IgD-negative memory B cell (primary cell): ENCODE results near the gene PSME3IP1. TPM values are rescaled to one million over a fixed set of nuclear protein-coding genes. Genes with fewer than 3 reads are reported as not detected.

Experiments used
- H3K27ac Mint-ChIP-seq, 3 donors: one replicate each; pipeline ENCODE4 v1.8.0; 2020 to 2022; ENCODE audit warnings: mild to moderate bottlenecking in 3 of 3, mixed read lengths in 3 of 3, moderate library complexity in 1 of 3
- H3K27me3 Mint-ChIP-seq: one replicate; pipeline ENCODE4 v1.8.0; 2021; ENCODE audit warnings: mixed read lengths
- H3K36me3 Mint-ChIP-seq: one replicate; pipeline ENCODE4 v1.8.0; 2020; ENCODE audit warnings: mild to moderate bottlenecking, mixed read lengths
- H3K4me1 Mint-ChIP-seq, 3 donors: one replicate each; pipeline ENCODE4 v1.8.0; 2020 to 2022; ENCODE audit warnings: mixed read lengths in 3 of 3, mild to moderate bottlenecking in 1 of 3
- H3K4me3 Mint-ChIP-seq, 4 donors: one replicate each; pipeline ENCODE4 v1.8.0; 2020 to 2022; ENCODE audit warnings: mild to moderate bottlenecking in 4 of 4, mixed read lengths in 4 of 4, moderate library complexity in 3 of 4
- H3K9me3 Mint-ChIP-seq, 3 donors: one replicate each; pipeline ENCODE4 v1.8.0; 2020 to 2021; ENCODE audit warnings: mixed read lengths in 3 of 3, mild to moderate bottlenecking in 1 of 3
- polyA plus RNA-seq: library from polyadenylated mRNA; unstranded; fragments of 300-500 nt; fragmentation: Illumina TruSeq; gene quantifications from one replicate; pipeline ENCODE4 v1.2.3, GENCODE V29; 2021

Gene PSME3IP1
- polyA plus RNA-seq, 1 donor from 2014 or later: 91.6 TPM

DNA sequence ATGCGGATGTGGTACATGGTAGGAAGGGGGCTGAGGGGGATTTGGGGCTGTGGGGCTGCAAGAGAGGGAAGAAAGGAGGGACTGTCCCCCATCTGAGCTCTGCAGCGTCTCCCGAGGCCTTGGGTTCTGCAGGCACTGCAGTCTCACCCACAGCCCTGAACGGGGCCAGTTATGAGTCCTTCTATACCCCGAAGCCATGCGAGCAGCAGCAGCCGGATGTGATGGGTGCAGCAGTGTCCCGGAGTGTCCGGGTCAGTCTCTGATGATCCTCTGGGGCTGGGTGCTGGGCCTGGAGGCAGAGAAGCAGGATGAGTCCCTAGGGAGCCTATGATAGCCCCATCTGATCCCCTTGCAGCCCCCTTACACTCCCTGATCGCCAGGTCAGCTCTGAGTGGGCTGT lies 52.0 kb downstream of the PSME3IP1 start:
- H3K27ac Mint-ChIP-seq: no peak overlapping the region
- H3K4me3 Mint-ChIP-seq: peak overlapping the region in 2 of 4 donors; percentile 33 to 37
- peaks cover 2% of the 10 kb centered on the region for H3K27me3 Mint-ChIP-seq
- H3K9me3 Mint-ChIP-seq: no peaks in the 10 kb centered on the region
- peaks cover 4% of the 10 kb centered on the region for H3K36me3 Mint-ChIP-seq
- H3K4me1 Mint-ChIP-seq: peaks cover 10 to 29% (median 19%) of the 10 kb centered on the region in 3 donors

- Mint-ChIP-seq H3K27ac (no peak overlapping the region), H3K36me3 (peaks cover 4% of the 10 kb centered on the region), H3K4me1 (peaks cover 15 to 31% (median 16%) of the 10 kb centered on the region in 3 donors), H3K27me3 (peaks cover 2% of the 10 kb centered on the region), H3K9me3 (no peaks in the 10 kb centered on the region), H3K4me3 (no peak overlapping the region)
Measured at GRCh38 chr16:57133031-57133430, 52.8 kb downstream of the PSME3IP1 start.

DNA sequence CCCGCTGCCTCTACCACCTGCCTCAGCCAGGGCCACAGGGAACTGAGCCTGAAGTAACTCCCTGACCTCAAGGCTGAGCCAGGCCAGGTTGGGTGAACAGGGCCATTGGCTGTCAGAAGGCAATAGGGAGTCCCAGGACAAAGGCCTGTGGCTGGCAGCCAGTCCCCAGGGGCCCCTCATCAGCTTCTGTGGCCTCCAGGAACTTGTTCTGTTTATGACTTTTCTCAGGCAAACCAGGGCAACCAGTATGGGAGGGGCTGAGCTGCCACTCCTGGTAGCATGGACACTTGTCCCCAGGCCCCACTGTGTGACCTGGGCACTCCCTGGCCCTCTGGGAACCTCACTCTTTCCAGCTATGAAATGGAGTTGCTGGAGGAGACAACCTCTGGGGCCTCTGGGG lies 53.4 kb downstream of the PSME3IP1 start:
- H3K9me3 Mint-ChIP-seq: no peaks in the 10 kb centered on the region
- peaks cover 4% of the 10 kb centered on the region for H3K36me3 Mint-ChIP-seq
- peak overlapping the region in 1 of 4 donors; percentile 39 for H3K4me3 Mint-ChIP-seq
- peaks cover 20 to 31% (median 21%) of the 10 kb centered on the region in 3 donors for H3K4me1 Mint-ChIP-seq
- peaks cover 2% of the 10 kb centered on the region for H3K27me3 Mint-ChIP-seq
- peak overlapping the region in 1 of 3 donors; percentile 81 for H3K27ac Mint-ChIP-seq

- Mint-ChIP-seq H3K4me3 (peak overlapping the region in 1 of 4 donors; percentile 1), H3K27me3 (peaks cover 2% of the 10 kb centered on the region), H3K9me3 (no peaks in the 10 kb centered on the region), H3K27ac (peak overlapping the region in 1 of 3 donors; percentile 81), H3K36me3 (peaks cover 4% of the 10 kb centered on the region), H3K4me1 (peaks cover 22 to 31% (median 26%) of the 10 kb centered on the region in 3 donors)
Measured at GRCh38 chr16:57131351-57131970, 54.4 kb downstream of the PSME3IP1 start.

GRCh38 chr16:57130950-57131321 lies 54.9 kb downstream of the PSME3IP1 start:
- H3K4me1 Mint-ChIP-seq: peaks cover 22 to 27% (median 26%) of the 10 kb centered on the region in 3 donors
- H3K27me3 Mint-ChIP-seq: peaks cover 2% of the 10 kb centered on the region
- H3K27ac Mint-ChIP-seq: peak overlapping the region in 1 of 3 donors; percentile 81
- H3K36me3 Mint-ChIP-seq: peaks cover 4% of the 10 kb centered on the region
- H3K9me3 Mint-ChIP-seq: no peaks in the 10 kb centered on the region
- no peak overlapping the region for H3K4me3 Mint-ChIP-seq

DNA sequence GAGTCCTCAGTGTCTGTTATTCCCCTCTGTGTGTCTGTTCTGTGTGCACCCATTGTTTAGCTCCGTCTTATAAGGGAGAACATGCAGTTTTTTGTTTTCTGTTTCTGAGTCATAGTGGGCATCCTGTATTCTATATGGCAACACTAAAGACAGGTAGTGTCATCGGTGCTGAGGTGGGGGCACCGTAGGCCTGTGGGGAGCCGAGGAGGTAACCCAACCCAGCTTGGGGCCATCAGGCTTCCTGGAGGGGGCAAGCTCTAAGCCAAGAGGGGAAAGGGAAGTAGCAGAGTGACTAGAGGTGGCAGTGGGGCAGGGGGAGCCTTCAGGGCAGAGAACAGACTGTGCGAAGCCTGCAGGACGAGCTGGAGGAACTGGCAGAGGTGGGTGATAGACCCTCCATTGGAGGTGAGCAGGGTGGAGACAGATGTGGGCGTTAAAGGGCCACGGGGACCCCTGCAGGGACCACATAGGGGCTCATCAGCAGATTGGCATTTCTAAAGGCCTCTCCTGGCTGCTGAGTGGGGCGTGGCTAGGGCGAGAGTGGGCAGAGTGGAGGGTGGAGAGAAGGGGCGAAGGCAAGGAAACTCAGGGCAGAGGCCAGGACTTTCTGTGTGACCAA lies 57.0 kb downstream of the PSME3IP1 start:
- H3K4me1 Mint-ChIP-seq: peaks cover 7 to 17% (median 14%) of the 10 kb centered on the region in 3 donors
- H3K36me3 Mint-ChIP-seq: peaks cover 2% of the 10 kb centered on the region
- no peaks in the 10 kb centered on the region for H3K27me3 Mint-ChIP-seq
- H3K4me3 Mint-ChIP-seq: peak overlapping the region in 2 of 4 donors; percentile 6 to 72
- no peaks in the 10 kb centered on the region for H3K9me3 Mint-ChIP-seq
- H3K27ac Mint-ChIP-seq: peak overlapping the region in 1 of 3 donors; percentile 65

- Mint-ChIP-seq H3K9me3 (no peaks in the 10 kb centered on the region), H3K36me3 (peaks cover 2% of the 10 kb centered on the region), H3K27ac (peak overlapping the region in 1 of 3 donors; percentile 21), H3K27me3 (no peaks in the 10 kb centered on the region), H3K4me1 (peaks cover 5 to 17% (median 17%) of the 10 kb centered on the region in 3 donors), H3K4me3 (no peak overlapping the region)
Measured at GRCh38 chr16:57127836-57128235, 58.0 kb downstream of the PSME3IP1 start.

GRCh38 chr16:57127037-57127763 lies 58.6 kb downstream of the PSME3IP1 start:
- H3K27ac Mint-ChIP-seq: peak overlapping the region in 1 of 3 donors; percentile 21
- H3K36me3 Mint-ChIP-seq: peaks cover 2% of the 10 kb centered on the region
- peak overlapping the region in 1 of 4 donors; percentile 24 for H3K4me3 Mint-ChIP-seq
- peaks cover 5 to 17% (median 17%) of the 10 kb centered on the region in 3 donors for H3K4me1 Mint-ChIP-seq
- H3K27me3 Mint-ChIP-seq: no peaks in the 10 kb centered on the region
- H3K9me3 Mint-ChIP-seq: no peaks in the 10 kb centered on the region

DNA sequence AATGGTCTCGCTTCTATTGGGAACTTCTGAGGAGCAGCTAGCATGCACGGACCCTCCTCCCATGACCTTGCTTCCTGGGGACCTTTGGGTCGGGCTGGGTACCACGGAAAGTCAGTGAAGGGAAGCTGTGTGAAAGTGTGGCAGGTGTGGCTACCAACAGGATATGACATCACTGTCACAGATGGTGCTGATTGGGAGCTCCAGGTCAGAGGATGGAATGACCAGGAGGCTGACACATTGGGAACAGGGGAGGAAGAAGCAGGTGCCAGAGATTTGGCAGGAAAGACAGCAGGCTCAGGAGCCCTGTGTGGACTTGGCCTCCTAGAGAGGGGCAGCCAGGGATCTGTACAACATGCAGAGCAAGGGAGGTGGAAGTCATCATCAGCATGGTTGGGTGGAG lies 59.4 kb downstream of the PSME3IP1 start:
- Mint-ChIP-seq H3K9me3 (no peaks in the 10 kb centered on the region), H3K4me3 (no peak overlapping the region), H3K27me3 (no peaks in the 10 kb centered on the region), H3K27ac (no peak overlapping the region), H3K36me3 (no peaks in the 10 kb centered on the region), H3K4me1 (peaks cover 5 to 17% (median 13%) of the 10 kb centered on the region in 3 donors)

DNA sequence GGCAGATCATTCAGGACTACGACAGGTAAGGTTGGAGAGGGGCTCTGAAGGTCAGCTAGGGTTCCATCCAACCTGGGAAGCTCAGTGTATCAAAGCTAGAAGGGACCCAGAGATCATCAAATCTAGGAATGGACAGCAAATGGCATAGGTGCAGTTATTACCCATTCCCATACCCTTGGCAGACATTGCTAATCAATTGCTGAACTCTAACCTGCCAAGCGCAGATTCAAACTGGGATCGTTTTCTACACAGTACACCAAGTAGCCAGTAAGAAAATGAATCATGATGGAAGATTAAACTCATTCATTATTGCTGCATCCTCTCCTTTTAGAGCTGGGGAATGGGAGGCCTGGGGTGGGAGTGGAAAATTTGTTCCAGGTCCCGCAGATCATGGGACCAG lies 59.9 kb downstream of the PSME3IP1 start:
- no peak overlapping the region for H3K27ac Mint-ChIP-seq
- peaks cover 5 to 17% (median 13%) of the 10 kb centered on the region in 3 donors for H3K4me1 Mint-ChIP-seq
- no peak overlapping the region for H3K4me3 Mint-ChIP-seq
- no peaks in the 10 kb centered on the region for H3K27me3 Mint-ChIP-seq
- no peaks in the 10 kb centered on the region for H3K9me3 Mint-ChIP-seq
- H3K36me3 Mint-ChIP-seq: no peaks in the 10 kb centered on the region

DNA sequence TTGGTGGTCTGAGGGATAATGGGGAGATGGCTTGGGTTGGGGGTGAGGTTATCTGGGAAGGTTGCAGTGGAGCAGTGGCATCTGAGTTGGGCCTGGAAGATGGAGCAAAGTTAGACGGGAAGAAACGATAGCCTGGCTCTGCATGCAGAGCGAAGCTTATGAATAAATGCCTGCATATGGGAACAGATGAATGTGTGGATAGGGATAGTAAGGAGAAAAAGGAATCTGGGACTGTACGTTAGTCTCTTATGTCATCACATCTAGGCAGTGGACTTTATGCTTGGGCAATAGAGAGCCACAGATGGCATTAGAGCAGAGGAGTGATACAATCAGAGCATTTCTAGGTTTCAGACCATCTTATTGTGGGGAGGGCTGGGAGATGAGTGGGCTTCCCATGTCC lies 60.5 kb downstream of the PSME3IP1 start:
- Mint-ChIP-seq H3K4me3 (no peak overlapping the region), H3K36me3 (no peaks in the 10 kb centered on the region), H3K4me1 (peaks cover 5 to 17% (median 12%) of the 10 kb centered on the region in 3 donors), H3K27me3 (no peaks in the 10 kb centered on the region), H3K9me3 (no peaks in the 10 kb centered on the region), H3K27ac (peak overlapping the region in 1 of 3 donors; percentile 7)

GRCh38 chr16:57123974-57124674 lies 61.7 kb downstream of the PSME3IP1 start:
- Mint-ChIP-seq H3K4me1 (peaks cover 5 to 17% (median 14%) of the 10 kb centered on the region in 3 donors), H3K27ac (no peak overlapping the region), H3K4me3 (peak overlapping the region in 1 of 4 donors; percentile 49), H3K27me3 (no peaks in the 10 kb centered on the region), H3K9me3 (no peaks in the 10 kb centered on the region), H3K36me3 (no peaks in the 10 kb centered on the region)

DNA sequence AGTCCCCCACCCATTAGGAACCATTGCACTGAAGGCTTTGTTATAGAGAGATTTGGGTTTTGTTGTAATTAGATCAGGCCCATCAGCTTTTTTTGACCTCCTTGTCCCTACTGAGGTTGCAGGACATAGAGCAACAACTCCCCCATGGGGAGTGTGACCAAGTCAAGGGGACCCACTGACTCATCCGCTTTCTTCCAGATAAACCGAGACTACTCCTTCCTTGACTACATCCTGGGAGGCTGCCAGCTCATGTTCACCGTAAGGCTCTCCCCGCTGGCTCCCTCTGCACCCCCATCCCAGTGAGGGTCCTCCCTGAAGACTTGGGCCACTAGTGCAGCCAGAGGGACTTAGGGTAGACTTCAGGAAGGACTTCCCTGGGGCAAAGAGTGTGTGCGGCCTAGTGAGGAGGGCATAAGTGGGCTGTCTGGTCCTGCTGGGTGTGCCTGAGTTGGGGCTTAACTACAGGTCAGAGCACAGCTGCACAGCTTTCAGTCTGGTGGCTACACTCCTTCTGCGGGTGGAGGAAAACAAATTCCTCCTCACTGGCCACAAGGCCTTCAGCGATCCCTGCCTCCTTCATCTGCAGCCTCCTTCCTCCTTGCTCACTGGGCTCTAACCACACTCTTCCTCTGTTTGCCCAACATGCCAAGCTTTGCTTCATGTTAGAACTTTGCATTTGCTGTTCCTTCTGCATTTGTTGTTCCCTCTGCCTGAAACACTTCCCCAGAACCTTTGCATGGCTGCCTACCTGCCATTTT lies 62.4 kb downstream of the PSME3IP1 start:
- H3K4me1 Mint-ChIP-seq: peaks cover 5 to 11% (median 7%) of the 10 kb centered on the region in 3 donors
- no peak overlapping the region for H3K27ac Mint-ChIP-seq
- H3K36me3 Mint-ChIP-seq: no peaks in the 10 kb centered on the region
- H3K4me3 Mint-ChIP-seq: no peak overlapping the region
- H3K9me3 Mint-ChIP-seq: no peaks in the 10 kb centered on the region
- no peaks in the 10 kb centered on the region for H3K27me3 Mint-ChIP-seq

DNA sequence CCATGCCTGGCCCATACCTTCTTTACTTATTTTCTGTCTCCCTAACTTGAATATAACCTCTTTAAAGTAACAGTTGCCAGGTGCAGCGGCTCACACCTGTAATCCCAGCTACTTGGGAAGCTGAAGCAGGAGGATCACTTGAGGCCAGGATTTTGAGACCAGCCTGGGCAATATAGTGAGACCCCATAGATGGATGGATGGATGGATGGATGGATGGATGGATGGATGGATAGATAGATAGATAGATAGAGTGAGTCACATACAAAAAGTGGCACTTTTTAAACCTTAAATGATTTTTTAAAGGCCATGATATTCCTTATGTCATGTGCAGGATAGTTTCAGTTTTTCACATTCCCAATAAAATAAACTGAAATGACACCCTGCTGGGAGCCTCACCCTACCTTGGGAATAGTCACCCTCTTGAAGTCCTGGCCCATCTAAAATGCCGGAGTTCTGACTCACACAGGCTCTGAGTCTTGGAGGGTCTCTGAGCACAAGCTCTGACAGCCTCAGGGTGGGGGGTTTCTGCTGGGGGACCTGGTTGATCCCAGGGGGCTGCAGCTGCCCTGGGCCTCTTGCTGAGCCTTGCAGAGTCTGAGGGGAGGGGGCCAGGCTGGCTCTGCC lies 67.3 kb downstream of the PSME3IP1 start:
- H3K36me3 Mint-ChIP-seq: no peaks in the 10 kb centered on the region
- no peaks in the 10 kb centered on the region for H3K27me3 Mint-ChIP-seq
- H3K9me3 Mint-ChIP-seq: no peaks in the 10 kb centered on the region
- no peak overlapping the region for H3K27ac Mint-ChIP-seq
- peaks cover 0 to 4% (median 0%) of the 10 kb centered on the region in 3 donors for H3K4me1 Mint-ChIP-seq
- no peak overlapping the region for H3K4me3 Mint-ChIP-seq
